Right ventricle myocardium superior (tissue), 1 donor: ENCODE data around the gene VPS8. TPM values are rescaled to one million over a fixed set of nuclear protein-coding genes. Genes with fewer than 3 reads are reported as not detected.

Experiments
- ATAC-seq: fragments of 200-7000 bp; cut with Tn5 transposase; one replicate; pipeline ENCODE4 v1.9.1; 2020; ENCODE audit warnings: mild to moderate bottlenecking; ENCODE audit not compliant: poor library complexity
- DNase-seq: peaks from one replicate; pipeline ENCODE4 v3.0.0-alpha.2; 2020
- intact Hi-C: fragments of 100-400 bp; cut with DNase I; formaldehyde crosslinking; loops from one replicate; pipeline ENCODE4 v1.11.2; 2022
- total RNA-seq: library from RNA; stranded (reverse); fragmentation: NEBNext Ultra II Directional; extraction: Animal tissue kit (Norgen Biotek cat#: 25700); gene quantifications from one replicate; pipeline ENCODE4 v1.2.1, GENCODE V29; 2021
- donor health status: DM: no; HTN: yes; CAD: no; lungs with severe emphysema.

Gene VPS8
- total RNA-seq, 1 donor from 2014 or later = 51.5 TPM

DNA sequence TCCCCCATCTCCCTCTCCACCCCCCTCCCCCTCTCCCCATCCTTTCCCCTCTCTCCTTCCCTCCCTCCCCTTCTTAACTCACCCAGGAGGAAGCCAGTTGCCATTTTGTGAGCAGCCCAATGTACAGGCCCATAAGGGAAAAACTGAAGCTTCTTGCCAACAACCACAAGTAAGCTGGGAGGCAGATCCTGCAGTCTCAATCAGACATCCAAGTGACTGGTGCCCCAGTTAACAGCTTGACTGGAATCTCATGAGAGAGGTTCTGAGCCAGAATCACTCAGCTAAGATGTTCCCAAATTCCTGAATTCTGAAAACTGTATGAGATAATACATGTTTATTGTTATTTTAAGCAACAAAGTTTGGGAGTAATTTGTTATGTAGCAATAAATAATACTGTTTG, 250.2 kb downstream of the VPS8 start:
- intact Hi-C loops = no loop called here
- no peak for ATAC-seq
- no peak for DNase-seq

DNA sequence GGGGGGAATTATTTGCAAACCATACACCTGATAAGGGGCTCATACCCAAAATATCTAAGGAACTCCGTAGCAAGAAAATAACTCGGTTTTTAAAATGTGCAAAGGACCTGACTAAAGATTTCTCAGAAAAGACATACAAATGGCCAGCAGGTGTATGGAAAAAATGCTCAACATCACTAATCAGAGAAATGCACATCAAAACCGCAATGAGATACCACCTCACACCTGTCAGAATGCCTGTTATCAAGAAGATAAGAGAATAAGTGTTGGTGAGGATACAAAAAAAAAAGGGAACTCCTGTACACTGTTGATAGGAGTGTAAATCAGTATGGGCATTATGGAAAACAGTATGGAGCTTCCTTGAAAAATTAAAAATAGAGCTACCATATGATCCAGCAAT, 251.5 kb downstream of the VPS8 start:
- DNase-seq (no peak), ATAC-seq (no peak)
- intact Hi-C loops = no loop called here

GRCh38 chr3:185065059-185065458, 253.1 kb downstream of the VPS8 start:
- intact Hi-C loops = no loop called here
- ATAC-seq (no peak), DNase-seq (no peak)

GRCh38 chr3:185066251-185066650, 254.3 kb downstream of the VPS8 start:
- intact Hi-C loops = no loop called here
- DNase-seq (no peak), ATAC-seq (no peak)

GRCh38 chr3:185067173-185067572, 255.2 kb downstream of the VPS8 start:
- intact Hi-C loops = no loop called here
- ATAC-seq (no peak), DNase-seq (no peak)

GRCh38 chr3:185069037-185070030, 257.4 kb downstream of the VPS8 start:
- no peak for DNase-seq
- ATAC-seq = no peak
- intact Hi-C loops = no loop called here

- peak; percentile 62 for ATAC-seq
- intact Hi-C loops = no loop called here
- no peak for DNase-seq
These were observed 258.7 kb downstream of the VPS8 start for GRCh38 chr3:185070491-185071286.

DNA sequence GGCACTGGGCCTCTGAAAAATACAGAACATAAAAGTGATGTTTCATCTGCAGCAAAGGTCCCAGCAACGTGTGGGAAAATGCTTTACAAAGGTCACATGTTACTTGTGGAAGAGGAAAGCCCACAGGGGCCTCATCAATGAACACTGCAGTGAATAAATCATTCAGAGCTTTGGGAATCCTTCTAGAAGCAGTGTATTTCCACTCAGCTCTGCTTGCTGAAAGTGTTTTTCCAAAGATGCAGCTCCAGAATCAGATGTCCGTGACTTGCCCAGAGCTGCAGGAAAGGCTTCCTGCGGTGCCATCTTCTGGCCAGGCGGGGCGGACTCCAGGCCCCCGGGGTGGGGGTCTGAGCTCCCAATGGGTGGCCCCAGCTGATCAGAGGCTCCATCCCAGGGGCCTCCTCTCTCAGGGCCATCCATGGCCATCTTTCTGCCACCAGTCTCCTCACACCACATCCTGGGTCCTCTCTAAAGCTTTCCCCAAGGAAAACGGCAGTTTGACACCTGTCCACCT, 259.4 kb downstream of the VPS8 start:
- intact Hi-C loops = no loop called here
- no peak for ATAC-seq
- DNase-seq = no peak

GRCh38 chr3:185075547-185075946, 263.6 kb downstream of the VPS8 start:
- intact Hi-C loops = no loop called here
- DNase-seq (no peak), ATAC-seq (no peak)

- DNase-seq (no peak), ATAC-seq (no peak)
- intact Hi-C loops = no loop called here
These were observed 264.3 kb downstream of the VPS8 start for GRCh38 chr3:185076219-185076618.

DNA sequence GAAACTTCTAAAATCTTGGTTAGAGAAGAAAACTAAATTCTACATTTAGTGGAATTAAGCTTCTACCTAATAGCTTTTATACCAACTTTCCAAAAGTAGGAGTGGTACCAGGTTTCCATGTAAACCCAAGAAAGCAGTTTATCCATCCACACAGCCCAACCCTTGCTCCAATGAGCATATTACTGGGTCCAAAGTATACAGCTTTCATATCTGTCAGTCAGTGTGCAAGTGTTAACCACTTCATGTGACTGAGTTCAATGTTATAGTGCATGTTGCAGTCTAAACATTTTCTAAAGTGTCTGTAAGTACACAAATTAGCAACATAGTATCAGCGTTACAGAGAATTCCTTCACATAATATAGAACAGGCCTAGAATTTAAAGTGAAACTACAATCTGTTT, 267.7 kb downstream of the VPS8 start:
- DNase-seq (no peak), ATAC-seq (no peak)
- intact Hi-C loops = no loop called here

DNA sequence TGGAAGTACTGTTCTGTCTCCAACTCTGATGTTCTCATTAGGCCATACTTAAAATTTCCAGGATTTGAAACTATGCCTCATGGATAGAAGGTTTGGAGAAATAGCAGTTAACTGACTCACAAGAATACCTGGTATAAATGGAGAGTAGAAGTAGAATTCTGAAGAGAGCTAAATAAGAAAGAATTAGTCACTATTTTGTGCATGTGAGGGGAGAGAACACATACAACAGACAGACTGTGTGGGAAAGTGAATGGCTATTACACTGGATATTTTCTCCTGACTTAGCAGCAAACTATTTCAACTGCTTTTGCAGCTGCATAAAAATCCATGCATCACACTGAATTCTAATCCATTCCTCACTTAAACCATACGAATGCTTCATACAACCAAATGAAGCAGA, 269.6 kb downstream of the VPS8 start:
- DNase-seq (no peak), ATAC-seq (no peak)
- intact Hi-C loops = no loop called here

GRCh38 chr3:185082149-185082548, 270.2 kb downstream of the VPS8 start:
- no peak for ATAC-seq
- intact Hi-C loops = no loop called here
- DNase-seq = no peak

DNA sequence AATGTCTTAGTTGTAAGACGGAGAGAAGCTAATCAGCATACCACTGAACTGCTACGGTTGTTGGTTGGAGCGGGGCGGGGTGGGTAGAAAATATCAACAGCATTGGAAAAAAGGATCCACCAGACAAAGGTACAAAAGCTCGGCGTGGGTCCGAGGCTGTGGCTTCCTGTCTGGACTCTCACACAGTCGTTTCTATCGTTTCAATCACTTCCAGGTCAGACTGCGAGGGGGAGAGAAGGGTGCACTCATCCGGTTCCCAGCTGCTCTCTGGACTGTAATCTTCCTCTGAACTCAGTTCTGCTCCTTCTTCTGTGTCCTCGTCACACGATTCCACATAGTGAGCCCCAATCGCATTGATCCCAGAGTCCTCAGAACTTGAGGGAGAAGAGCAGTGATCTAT, 270.9 kb downstream of the VPS8 start:
- DNase-seq (no peak), ATAC-seq (no peak)
- intact Hi-C loops = no loop called here

- intact Hi-C loops = no loop called here
- no peak for DNase-seq
- ATAC-seq = no peak
These were observed 272.4 kb downstream of the VPS8 start for GRCh38 chr3:185084402-185084801.

GRCh38 chr3:185084901-185085300, 272.9 kb downstream of the VPS8 start:
- no peak for DNase-seq
- no peak for ATAC-seq
- intact Hi-C loops = no loop called here

DNA sequence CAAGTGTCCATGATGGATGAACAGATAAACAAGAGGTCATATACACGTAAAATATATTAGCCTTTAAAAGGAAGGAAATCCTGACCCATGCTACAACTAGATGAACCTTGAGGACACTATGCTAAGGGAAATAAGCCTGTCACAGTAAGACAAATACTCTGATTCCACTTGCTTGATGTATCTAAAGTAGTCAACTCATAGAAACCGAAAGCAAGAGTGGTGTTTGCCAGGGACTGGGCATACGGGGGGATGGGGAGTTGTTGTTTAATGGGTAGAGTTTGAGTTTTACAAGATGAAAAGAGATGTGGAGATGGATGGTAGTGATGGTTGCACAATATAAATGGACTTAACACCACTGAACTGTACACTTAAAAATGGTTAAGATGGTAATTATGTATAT, 275.5 kb downstream of the VPS8 start:
- intact Hi-C loops = no loop called here
- DNase-seq (no peak), ATAC-seq (no peak)

GRCh38 chr3:185089343-185089742, 277.4 kb downstream of the VPS8 start:
- intact Hi-C loops = no loop called here
- ATAC-seq (no peak), DNase-seq (no peak)

GRCh38 chr3:185089751-185090150, 277.8 kb downstream of the VPS8 start:
- intact Hi-C loops = no loop called here
- no peak for DNase-seq
- ATAC-seq = no peak

DNA sequence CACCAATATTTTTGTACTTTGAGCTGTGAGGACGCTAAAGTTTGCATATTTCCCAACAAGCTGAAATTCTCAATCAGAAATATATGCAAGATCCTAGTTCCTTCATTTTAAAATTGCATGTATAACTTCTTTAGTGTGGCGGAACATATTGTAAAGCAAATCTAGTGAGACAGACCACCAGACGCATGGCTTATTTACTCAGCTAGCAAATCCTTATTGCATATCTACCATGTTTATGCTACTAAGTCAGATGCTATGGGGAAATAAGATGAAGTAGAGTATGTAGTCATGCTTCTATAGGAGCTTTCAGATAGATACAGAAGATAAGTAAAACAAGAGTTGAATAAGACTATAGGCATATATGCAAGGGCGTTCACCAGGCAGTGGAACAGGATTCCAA, 278.8 kb downstream of the VPS8 start:
- ATAC-seq (no peak), DNase-seq (no peak)
- intact Hi-C loops = no loop called here
